GM12892 (cell line): ENCODE results near the gene HIP1.
"Not testable (repeated sequence)": the region's sequence is repeated elsewhere in the genome, so short reads cannot be mapped to it uniquely, and the experiment has no call there.

ENCODE experiments used
- DNase-seq: peaks from one replicate; pipeline ENCODE4 v3.0.0; 2011; ENCODE audit not compliant: insufficient read length
- FAIRE-seq: peaks from 2 replicates; lab custom pipeline; 2011; peaks lifted over from hg19 to GRCh38; lab: Jason Lieb, UNC
- POLR2A ChIP-seq: IDR thresholded peaks from 2 replicates; pipeline ENCODE4 v1.6.1; 2011; ENCODE audit warnings: low read depth, low read length, control low read depth
- POLR2AphosphoS5 ChIP-seq: IDR thresholded peaks from 2 replicates; pipeline ENCODE4 v1.6.1; 2011; ENCODE audit warnings: low read depth, low read length, control low read depth
- TAF1 ChIP-seq: IDR thresholded peaks from 2 replicates; pipeline ENCODE4 v1.6.1; 2011; ENCODE audit warnings: low read depth, mild to moderate bottlenecking, control low read depth, low read length, borderline replicate concordance

HIP1 gene

DNA sequence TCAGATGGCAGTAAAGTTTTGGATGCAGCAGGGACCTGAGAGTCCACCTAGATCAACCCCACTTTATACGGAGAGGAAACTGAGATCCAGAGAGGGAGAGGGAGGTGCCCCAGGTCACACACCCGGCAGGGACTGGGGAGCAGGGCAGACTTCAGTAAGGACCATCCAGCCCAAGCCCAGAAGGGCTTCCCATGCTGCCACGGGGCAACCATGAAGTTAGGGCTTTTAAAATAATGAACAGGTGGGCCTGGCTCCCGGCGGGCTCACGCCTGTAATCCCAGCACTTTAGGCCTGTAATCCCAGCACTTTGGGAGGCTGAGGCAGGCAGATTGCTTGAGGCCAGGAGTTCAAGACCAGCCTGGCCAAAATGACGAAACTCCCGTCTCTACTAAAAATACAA lies 98.5 kb downstream of the HIP1 start:
- TF ChIP-seq POLR2A: no peak
- TF ChIP-seq TAF1: no peak
- TF ChIP-seq POLR2AphosphoS5: no peak
- FAIRE-seq: no peak
- no peak for DNase-seq

DNA sequence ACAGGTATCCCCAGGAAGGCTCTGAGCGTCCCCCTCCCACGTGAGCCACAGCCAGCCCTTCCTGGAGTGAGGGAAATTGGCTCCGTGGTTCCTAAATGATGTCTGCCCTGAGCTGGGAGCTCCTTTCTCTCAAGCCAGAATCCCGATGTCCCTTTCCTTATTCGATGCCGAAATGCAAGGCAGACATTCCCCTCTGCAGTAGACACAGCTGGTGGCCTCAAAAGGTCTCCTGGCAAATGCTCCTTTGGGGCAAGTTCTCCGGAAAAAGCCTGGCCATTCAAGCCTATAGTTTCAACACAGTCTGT lies 98.9 kb downstream of the HIP1 start:
- FAIRE-seq (no peak), DNase-seq (no peak)
- TF ChIP-seq TAF1 (no peak), POLR2AphosphoS5 (no peak), POLR2A (no peak)

DNA sequence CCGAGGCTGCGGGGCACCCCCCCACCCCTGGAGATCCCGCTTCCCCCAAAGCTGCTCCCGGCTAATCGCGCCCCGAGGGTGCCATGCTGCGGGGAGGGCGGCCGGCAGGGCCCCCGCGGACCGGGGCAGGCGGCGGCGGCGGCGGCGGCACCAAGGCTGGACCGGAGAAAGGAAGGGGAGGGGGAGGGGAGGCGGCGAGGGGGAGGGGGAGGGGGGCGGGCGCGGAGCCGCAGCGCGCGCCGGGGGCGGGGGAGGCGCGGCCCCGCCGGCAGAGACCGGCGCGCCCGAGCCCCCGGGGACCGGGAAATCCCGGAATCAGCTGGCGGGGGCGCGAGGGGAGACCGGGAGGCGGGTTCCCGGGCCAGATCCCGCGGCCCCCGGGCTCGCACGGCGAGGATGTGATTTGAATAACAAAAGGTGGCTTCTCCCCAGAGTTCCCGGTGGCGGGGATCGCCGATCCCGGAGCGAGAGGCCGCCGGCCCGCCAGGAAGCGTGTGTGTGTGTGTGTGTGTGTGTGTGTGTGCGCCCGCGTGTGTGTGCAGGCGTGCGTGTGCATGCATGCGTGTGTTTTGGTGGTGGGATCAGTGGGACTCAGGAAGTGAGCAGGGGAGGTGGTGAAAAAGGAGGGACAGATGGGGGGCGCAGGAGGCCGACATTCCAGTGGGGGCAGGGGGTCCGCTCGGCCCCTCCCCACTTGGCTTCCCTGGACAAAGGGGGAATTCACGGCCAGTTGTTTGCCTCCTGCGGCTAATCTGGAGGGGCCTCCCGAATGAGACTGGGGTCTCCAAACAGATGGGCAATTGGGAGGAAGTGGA lies 99.5 kb downstream of the HIP1 start:
- DNase-seq (peak; percentile 50), FAIRE-seq (no peak)
- TF ChIP-seq POLR2A (no peak), POLR2AphosphoS5 (no peak), TAF1 (no peak)

- TF ChIP-seq POLR2A: no peak
- TF ChIP-seq POLR2AphosphoS5: no peak
- TF ChIP-seq TAF1: no peak
- DNase-seq: no peak
- no peak for FAIRE-seq
Measured at GRCh38 chr7:75638594-75639070, 100.1 kb downstream of the HIP1 start.

DNA sequence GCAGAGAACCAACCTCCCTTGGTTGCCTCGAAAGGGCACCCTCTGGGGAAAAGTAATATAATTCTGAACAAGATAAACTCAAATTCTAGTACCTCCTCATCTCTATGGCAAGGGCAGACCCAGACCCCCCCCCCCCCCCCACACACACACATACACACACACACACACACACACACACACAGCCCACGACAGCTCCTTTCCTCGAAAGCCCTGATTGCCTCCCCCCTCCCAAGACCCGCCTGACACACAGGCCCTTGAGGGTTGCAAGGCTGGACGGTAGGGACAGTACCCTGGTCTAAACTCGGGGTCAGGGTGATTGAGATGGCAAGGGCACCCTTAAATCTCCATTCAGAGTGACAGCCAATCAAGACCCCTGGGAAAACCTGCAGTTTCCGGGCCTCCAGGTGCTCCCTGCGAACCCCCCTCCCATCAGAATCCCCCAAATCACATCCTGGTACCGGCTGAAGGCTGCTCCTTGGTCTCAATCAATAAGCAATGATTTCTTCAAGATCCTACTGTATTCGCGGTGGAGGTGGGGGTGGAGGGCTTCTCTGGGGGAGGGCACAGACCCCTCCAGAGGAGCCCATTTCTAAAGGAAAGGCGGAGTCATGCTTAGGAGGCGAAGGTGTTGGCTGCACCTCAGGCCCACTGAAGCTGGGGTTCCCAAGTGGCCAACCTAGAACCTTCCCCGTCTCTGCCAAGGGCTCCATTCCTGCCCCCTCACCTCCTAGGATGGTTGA lies 100.7 kb downstream of the HIP1 start:
- FAIRE-seq: no peak

DNA sequence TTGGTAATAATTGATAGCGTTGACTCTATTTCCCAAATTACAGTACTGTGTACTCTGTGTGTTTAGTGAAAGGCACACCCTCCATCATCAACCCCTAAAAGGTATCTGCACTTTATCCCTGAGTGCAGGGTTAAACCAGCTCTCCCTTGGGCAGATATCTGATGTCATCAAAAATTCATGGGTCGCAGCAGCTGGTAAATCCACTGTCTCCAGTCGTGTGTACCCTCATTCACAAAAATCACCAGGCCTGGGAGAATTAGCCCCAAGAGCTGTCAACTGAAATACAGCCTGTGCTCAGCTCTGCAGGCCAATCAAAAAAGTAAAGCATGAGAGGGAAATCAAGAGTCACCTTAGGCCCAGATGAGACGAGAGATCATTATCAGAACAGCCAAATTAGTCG lies 103.7 kb downstream of the HIP1 start:
- FAIRE-seq (no peak), DNase-seq (no peak)
- TF ChIP-seq POLR2A (no peak), POLR2AphosphoS5 (no peak), TAF1 (no peak)

More for the DNA sequence above, 100.7 kb downstream of the HIP1 start:
- TF ChIP-seq POLR2AphosphoS5 (no peak), POLR2A (no peak), TAF1 (no peak)
- DNase-seq: no peak

- DNase-seq, FAIRE-seq: not testable (repeated sequence)
Measured at GRCh38 chr7:75632587-75632986, 106.2 kb downstream of the HIP1 start.

DNA sequence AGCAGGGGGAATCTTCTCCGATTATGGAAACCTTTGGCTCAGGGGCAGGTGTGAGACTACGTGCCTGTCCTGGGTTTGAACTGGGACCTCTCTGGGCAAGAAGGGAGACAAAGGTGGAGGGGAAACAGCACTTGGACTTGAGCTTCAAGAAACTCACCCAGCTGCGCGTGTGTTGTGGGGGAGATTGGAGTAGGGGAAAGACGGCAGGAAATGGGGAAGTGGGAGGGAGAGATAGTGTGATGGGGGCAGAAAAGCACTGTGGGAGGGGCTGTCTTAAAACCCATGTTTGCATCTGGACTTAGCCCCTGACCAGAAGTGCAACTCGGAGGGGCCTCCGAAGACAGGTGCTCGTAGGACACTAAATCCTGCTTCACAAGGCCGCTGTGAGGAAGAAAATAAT lies 107.0 kb downstream of the HIP1 start:
- no peak for FAIRE-seq
- no peak for DNase-seq
- no peak for TF ChIP-seq TAF1
- TF ChIP-seq POLR2AphosphoS5: no peak
- TF ChIP-seq POLR2A: no peak

DNA sequence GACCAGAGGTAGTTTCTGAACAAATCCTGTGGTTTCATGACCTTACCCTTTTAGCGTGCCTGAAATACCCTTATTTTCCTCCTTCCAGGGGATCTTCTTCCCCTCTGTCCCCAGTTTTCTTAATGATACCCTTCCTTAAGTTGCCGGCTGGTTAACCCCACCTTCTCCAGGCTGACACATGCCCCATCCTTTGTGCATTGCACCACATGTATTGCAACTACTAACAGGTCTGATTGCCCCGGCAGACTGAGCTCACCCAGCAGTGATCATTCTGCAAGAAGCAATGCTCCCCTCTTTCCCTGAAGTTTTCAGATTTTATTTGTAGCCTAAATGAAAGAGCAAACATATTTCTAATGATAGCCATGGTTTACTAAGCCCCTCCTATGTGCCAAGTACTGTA lies 108.2 kb downstream of the HIP1 start:
- TF ChIP-seq POLR2A (no peak), TAF1 (no peak), POLR2AphosphoS5 (no peak)
- FAIRE-seq: no peak
- no peak for DNase-seq

- DNase-seq: no peak
- FAIRE-seq: no peak
- TF ChIP-seq POLR2AphosphoS5 (no peak), POLR2A (no peak), TAF1 (no peak)
Measured at GRCh38 chr7:75629044-75629443, 109.7 kb downstream of the HIP1 start.

- DNase-seq (no peak), FAIRE-seq (no peak)
- TF ChIP-seq POLR2AphosphoS5: no peak
- no peak for TF ChIP-seq TAF1
- TF ChIP-seq POLR2A: no peak
Measured at GRCh38 chr7:75628055-75628454, 110.7 kb downstream of the HIP1 start.

DNA sequence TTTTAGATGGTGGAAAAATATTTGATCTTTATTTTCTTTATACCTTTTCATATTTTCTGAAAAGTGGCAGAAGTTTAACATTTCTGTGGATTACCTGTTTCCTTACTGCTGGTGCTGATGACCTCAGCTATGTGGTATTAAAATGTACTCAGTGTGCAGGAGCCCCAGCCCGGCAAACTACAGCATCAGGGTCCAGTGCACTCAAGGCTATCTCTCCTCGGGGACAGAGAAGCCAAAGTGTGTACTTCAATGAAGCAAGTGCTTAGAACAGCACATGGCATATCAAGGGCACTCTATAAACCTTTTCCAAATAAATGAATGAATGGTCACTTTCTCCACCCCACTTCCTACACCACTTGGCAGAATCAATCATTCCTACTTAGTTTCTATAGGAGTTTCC lies 111.8 kb downstream of the HIP1 start:
- TF ChIP-seq POLR2A (no peak), POLR2AphosphoS5 (no peak), TAF1 (no peak)
- no peak for FAIRE-seq
- DNase-seq: no peak

DNA sequence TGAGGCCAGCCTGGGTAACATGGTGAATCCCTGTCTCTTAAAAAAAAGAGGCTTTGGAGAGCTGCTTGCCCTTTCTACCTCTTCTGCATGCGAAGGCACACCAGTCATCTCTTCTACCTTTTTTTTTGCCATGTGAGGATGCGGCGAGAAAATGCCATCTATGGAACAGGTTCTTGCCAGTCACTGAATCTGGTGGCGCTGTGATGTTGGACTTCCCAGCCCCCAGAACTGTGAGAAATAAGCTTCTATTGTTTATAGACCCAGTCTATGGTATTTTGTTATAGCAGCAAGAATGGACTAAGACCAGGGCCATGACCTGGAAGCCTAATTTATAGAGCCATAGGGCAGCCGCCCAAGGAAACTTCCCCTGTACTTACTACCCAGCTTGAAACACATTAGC lies 112.9 kb downstream of the HIP1 start:
- no peak for FAIRE-seq
- no peak for TF ChIP-seq POLR2AphosphoS5
- TF ChIP-seq POLR2A: no peak
- TF ChIP-seq TAF1: no peak
- no peak for DNase-seq

GRCh38 chr7:75624134-75624832 lies 114.5 kb downstream of the HIP1 start:
- FAIRE-seq (no peak), DNase-seq (no peak)
- no peak for TF ChIP-seq POLR2AphosphoS5
- TF ChIP-seq TAF1: no peak
- TF ChIP-seq POLR2A: no peak
